Smooth muscle cell (in vitro differentiated cells): Measurements from ENCODE around the gene KCNQ1. TPM values are rescaled to one million over a fixed set of nuclear protein-coding genes. Genes with fewer than 3 reads are reported as not detected.

Source experiments
- DNase-seq: peaks from one replicate; lab custom pipeline; 2025; ENCODE audit not compliant: unreplicated experiment; lab: John Stamatoyannopoulos, UW
- H2AFZ ChIP-seq: fragments of 200-600 bp; sonication (generic); 2 replicates; pipeline ENCODE4 v1.6.0; 2016; ENCODE audit warnings: antibody characterized with exemption, low read depth, mild to moderate bottlenecking
- H3F3A ChIP-seq: fragments of 200-600 bp; sonication (generic); 2 replicates; pipeline ENCODE4 v1.6.0; 2017; ENCODE audit warnings: antibody characterized with exemption, low read depth
- H3K27ac ChIP-seq: fragments of 200-600 bp; sonication (generic); 2 replicates; pipeline ENCODE4 v1.5.1; 2016; ENCODE audit warnings: low read depth, mild to moderate bottlenecking
- H3K27me3 ChIP-seq: fragments of 200-600 bp; sonication (generic); 2 replicates; pipeline ENCODE4 v1.6.1; 2016; ENCODE audit warnings: low read depth, mild to moderate bottlenecking
- H3K36me3 ChIP-seq: fragments of 200-600 bp; sonication (generic); 2 replicates; pipeline ENCODE4 v1.5.1; 2016; ENCODE audit warnings: low read depth
- H3K4me1 ChIP-seq: fragments of 200-600 bp; sonication (generic); 2 replicates; pipeline ENCODE4 v1.5.1; 2016; ENCODE audit warnings: low read depth
- H3K4me2 ChIP-seq: fragments of 200-600 bp; sonication (generic); 2 replicates; pipeline ENCODE4 v1.6.0; 2016; ENCODE audit warnings: mild to moderate bottlenecking
- H3K4me3 ChIP-seq: fragments of 200-600 bp; sonication (generic); 2 replicates; pipeline ENCODE4 v1.5.1; 2016; ENCODE audit warnings: mild to moderate bottlenecking
- H3K79me2 ChIP-seq: fragments of 200-600 bp; sonication (generic); 2 replicates; pipeline ENCODE4 v1.6.0; 2016; ENCODE audit warnings: low read depth, mild to moderate bottlenecking
- H3K9ac ChIP-seq: fragments of 200-600 bp; sonication (generic); 2 replicates; pipeline ENCODE4 v1.6.0; 2016; ENCODE audit warnings: low read depth
- H3K9me3 ChIP-seq: fragments of 200-600 bp; sonication (generic); replicated peaks from 2 replicates; pipeline ENCODE4 v1.5.1; 2016; ENCODE audit warnings: low read depth
- H4K20me1 ChIP-seq: fragments of 200-600 bp; sonication (generic); 2 replicates; pipeline ENCODE4 v1.6.0; 2016; ENCODE audit warnings: low read depth
- WGBS: methylation state at CpG from one replicate; pipeline ENCODE4 v1.1.7; 2016; ENCODE audit warnings: low lambda C conversion rate; 5-methylcytosine and 5-hydroxymethylcytosine counted together
- polyA plus RNA-seq: library from polyadenylated mRNA; unstranded; fragments of >200 nt; fragmentation: Nextera tagmentation; extraction: Ambion mirVana; gene quantifications from 2 replicates; pipeline ENCODE4 v1.2.1, GENCODE V29; 2016
- total RNA-seq: library from RNA; depleted of rRNA; stranded (reverse); fragments of >200 nt; gene quantifications from 2 replicates; pipeline ENCODE4 v1.2.3, GENCODE V29; 2014
- TF ChIP-seq, protein P1 (sequence below): fragments of 200-600 bp; sonication (generic); IDR thresholded peaks from 2 replicates; pipeline ENCODE4 v1.5.1; 2017; ENCODE audit warnings: borderline replicate concordance, mild to moderate bottlenecking, antibody characterized with exemption; ENCODE audit not compliant: insufficient read depth, poor library complexity, severe bottlenecking

The KCNQ1 gene
- total and polyA plus RNA-seq, 2 experiments from 2014 or later, result 1.3 to 2.3 TPM

DNA sequence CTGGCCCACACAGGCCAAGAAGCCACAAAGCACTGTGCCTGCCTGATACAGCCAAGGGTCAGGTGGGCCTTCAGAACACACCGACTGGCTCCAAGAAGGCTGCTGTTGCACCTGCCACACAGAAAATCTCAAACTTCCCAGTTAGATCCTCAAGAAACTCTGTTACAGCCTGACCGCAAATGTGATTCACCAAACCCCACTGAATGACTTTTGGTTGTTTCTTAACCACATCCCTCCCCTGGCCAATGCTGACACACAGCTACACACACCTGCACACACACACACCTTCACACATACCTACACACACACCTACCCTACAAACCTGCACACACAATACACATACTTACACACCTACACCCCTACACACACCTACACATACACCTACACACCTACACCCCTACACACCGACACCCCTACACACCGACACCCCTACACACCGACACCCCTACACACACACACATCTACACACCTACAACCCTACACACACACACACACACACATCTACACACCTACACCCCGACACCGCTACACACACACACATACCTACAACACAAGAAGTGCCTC lies 409.3 kb downstream of the KCNQ1 start:
- Histone ChIP-seq H3K36me3 (no peaks in the 10 kb centered on the region), H3K9ac (no peak overlapping the region), H3K4me2 (no peak overlapping the region), H3K4me1 (peaks cover 7% of the 10 kb centered on the region), H3K4me3 (no peak overlapping the region), H3K9me3 (no peaks in the 10 kb centered on the region), H3K79me2 (no peaks in the 10 kb centered on the region), H3K27me3 (no peaks in the 10 kb centered on the region), H4K20me1 (no peaks in the 10 kb centered on the region), H3K27ac (no peak overlapping the region), H2AFZ (no peak overlapping the region), H3F3A (no peaks in the 10 kb centered on the region)
- WGBS, result 94% methylated on average over 7 of the region's 7 CpGs
- TF ChIP-seq, protein P1, sequence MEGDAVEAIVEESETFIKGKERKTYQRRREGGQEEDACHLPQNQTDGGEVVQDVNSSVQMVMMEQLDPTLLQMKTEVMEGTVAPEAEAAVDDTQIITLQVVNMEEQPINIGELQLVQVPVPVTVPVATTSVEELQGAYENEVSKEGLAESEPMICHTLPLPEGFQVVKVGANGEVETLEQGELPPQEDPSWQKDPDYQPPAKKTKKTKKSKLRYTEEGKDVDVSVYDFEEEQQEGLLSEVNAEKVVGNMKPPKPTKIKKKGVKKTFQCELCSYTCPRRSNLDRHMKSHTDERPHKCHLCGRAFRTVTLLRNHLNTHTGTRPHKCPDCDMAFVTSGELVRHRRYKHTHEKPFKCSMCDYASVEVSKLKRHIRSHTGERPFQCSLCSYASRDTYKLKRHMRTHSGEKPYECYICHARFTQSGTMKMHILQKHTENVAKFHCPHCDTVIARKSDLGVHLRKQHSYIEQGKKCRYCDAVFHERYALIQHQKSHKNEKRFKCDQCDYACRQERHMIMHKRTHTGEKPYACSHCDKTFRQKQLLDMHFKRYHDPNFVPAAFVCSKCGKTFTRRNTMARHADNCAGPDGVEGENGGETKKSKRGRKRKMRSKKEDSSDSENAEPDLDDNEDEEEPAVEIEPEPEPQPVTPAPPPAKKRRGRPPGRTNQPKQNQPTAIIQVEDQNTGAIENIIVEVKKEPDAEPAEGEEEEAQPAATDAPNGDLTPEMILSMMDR, result no peak
- no peak for DNase-seq

DNA sequence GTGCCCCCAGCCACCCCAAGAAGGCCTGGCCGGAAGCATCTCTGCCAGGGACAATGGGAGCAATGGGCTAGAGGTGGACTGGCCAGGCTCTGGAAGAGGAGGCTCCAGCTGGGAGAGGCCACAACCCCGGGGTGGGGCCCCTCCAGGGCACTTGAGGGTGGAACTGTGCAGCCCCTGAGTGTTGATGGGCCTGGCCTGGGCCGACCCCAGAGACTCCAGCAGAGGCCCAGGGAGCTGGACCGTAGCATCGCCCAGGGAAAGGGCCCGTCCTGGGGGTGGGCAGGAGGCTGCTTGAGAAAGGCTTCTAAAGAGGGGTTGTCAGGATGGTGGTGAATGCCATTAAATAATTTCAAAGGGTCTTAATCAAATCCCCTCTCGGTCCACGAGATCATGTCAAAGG lies 410.4 kb downstream of the KCNQ1 start:
- no peak for DNase-seq
- peaks cover 7% of the 10 kb centered on the region for H3K4me1 ChIP-seq
- WGBS, result 97% methylated on average over 8 of the region's 8 CpGs
- no peak overlapping the region for H3K9ac ChIP-seq
- TF ChIP-seq, protein P1, result no peak
- no peaks in the 10 kb centered on the region for H3F3A ChIP-seq
- H3K27ac ChIP-seq, result no peak overlapping the region
- H4K20me1 ChIP-seq, result no peaks in the 10 kb centered on the region
- no peaks in the 10 kb centered on the region for H3K79me2 ChIP-seq
- H3K9me3 ChIP-seq, result no peaks in the 10 kb centered on the region
- no peak overlapping the region for H3K4me2 ChIP-seq
- H3K36me3 ChIP-seq, result no peaks in the 10 kb centered on the region
- no peak overlapping the region for H3K4me3 ChIP-seq
- no peaks in the 10 kb centered on the region for H3K27me3 ChIP-seq
- no peak overlapping the region for H2AFZ ChIP-seq

DNA sequence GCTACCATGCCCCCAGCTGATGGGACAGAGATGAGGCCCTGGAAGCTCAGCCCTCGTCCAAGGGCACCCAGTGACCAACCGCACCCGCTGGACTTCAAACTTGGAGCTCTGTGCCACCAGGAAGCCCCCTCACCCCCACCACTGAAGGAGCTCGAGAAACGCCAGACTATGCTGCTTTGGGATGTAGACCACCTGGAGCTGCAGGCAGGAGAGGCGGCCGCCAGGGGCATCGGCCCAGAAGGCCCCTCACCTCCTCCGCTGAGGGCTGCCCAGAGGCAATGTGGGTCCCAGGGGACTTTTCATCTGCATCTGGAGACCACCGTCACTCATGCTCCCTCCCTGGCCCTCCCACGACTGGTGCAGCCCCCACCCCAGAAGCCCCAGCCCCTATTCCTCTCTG lies 412.5 kb downstream of the KCNQ1 start:
- Histone ChIP-seq H3F3A (no peaks in the 10 kb centered on the region), H3K79me2 (no peaks in the 10 kb centered on the region), H3K27ac (no peak overlapping the region), H3K4me3 (no peak overlapping the region), H3K36me3 (no peaks in the 10 kb centered on the region), H3K4me1 (no peaks in the 10 kb centered on the region), H3K9me3 (no peaks in the 10 kb centered on the region), H4K20me1 (no peaks in the 10 kb centered on the region), H2AFZ (no peak overlapping the region), H3K27me3 (no peaks in the 10 kb centered on the region), H3K9ac (no peak overlapping the region), H3K4me2 (no peak overlapping the region)
- DNase-seq, result no peak
- TF ChIP-seq, protein P1, result no peak
- 83% methylated on average over 11 of the region's 11 CpGs for WGBS

DNA sequence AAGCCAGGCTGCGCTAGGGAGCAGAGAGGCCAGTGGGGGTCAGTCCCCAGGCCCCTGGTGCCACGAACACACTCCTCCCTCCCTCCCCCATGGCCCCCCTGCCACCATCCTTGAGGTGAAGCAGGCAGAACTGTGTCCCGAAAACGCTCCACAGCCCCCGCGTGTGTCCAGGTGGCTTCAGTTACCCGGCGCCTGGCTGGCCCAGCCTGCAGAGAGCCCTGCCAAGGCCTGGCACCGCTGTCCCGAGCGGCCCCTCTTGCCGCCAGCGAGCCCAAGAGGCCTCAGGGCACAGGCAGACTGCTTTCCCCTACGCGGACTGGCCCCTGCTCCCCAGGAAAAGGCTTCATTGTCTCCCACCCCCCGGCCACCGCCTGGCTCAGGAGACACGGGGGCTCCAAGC lies 413.1 kb downstream of the KCNQ1 start:
- Histone ChIP-seq H3K27ac (no peak overlapping the region), H3K9me3 (no peaks in the 10 kb centered on the region), H3K79me2 (no peaks in the 10 kb centered on the region), H3F3A (no peaks in the 10 kb centered on the region), H2AFZ (no peak overlapping the region), H3K4me1 (peaks cover under 1% of the 10 kb centered on the region), H3K4me2 (no peak overlapping the region), H3K4me3 (no peak overlapping the region), H3K9ac (no peak overlapping the region), H3K36me3 (no peaks in the 10 kb centered on the region), H4K20me1 (no peaks in the 10 kb centered on the region), H3K27me3 (no peaks in the 10 kb centered on the region)
- DNase-seq, result no peak
- TF ChIP-seq, protein P1, result no peak
- 95% methylated on average over 16 of the region's 18 CpGs for WGBS
